Prostate gland (tissue), 2 donors: ENCODE data around the gene ACADSB.

ENCODE experiments used
- CTCF ChIP-seq, 4 experiments: fragments of 200-600 bp in 2 of 4; fragments of 450-650 bp in 2 of 4; sonication (generic) in 2 of 4; IDR thresholded peaks; 1 replicate in 3 of 4; 2 replicates in 1 of 4; pipeline ENCODE4 v1.5.1; 2016 to 2019; ENCODE audit warnings: antibody characterized with exemption in 4 of 4, mild to moderate bottlenecking in 2 of 4, moderate library complexity in 2 of 4
- POLR2A ChIP-seq: fragments of 450-650 bp; IDR thresholded peaks from one replicate; pipeline ENCODE4 v1.6.1; 2016; ENCODE audit warnings: antibody characterized with exemption, mild to moderate bottlenecking
- POLR2AphosphoS5 ChIP-seq: sonication (generic); formaldehyde crosslinking; IDR thresholded peaks from one replicate; pipeline ENCODE4 v1.6.1; 2017; ENCODE audit warnings: antibody characterized with exemption

GRCh38 chr10:123016228-123016627, 7.4 kb downstream of the ACADSB start:
- TF ChIP-seq CTCF (IDR thresholded peaks at IDR 0.05) (no peak), POLR2A (no peak), POLR2AphosphoS5 (no peak)
